Hepatocyte (in vitro differentiated cells): ENCODE data around the gene HLA-DOB. TPM values are rescaled to one million over a fixed set of nuclear protein-coding genes. Genes with fewer than 3 reads are reported as not detected.

Experiments
- DNase-seq: peaks from one replicate; pipeline ENCODE4 v3.0.0-alpha.2; 2016; ENCODE audit warnings: low spot score
- H2AFZ ChIP-seq: fragments of 200-600 bp; sonication (generic); 2 replicates; pipeline ENCODE4 v1.6.0; 2016; ENCODE audit warnings: antibody characterized with exemption, mild to moderate bottlenecking
- H3K27ac ChIP-seq: fragments of 200-600 bp; sonication (generic); 2 replicates; pipeline ENCODE4 v1.5.1; 2016; ENCODE audit warnings: mild to moderate bottlenecking
- H3K27me3 ChIP-seq: fragments of 200-600 bp; sonication (generic); 2 replicates; pipeline ENCODE4 v1.6.1; 2016
- H3K36me3 ChIP-seq: fragments of 200-600 bp; sonication (generic); replicated peaks from 2 replicates; pipeline ENCODE4 v1.5.1; 2016; ENCODE audit warnings: low read depth; ENCODE audit not compliant: insufficient read depth
- H3K4me1 ChIP-seq: fragments of 200-600 bp; sonication (generic); 2 replicates; pipeline ENCODE4 v1.5.1; 2016; ENCODE audit warnings: mild to moderate bottlenecking, moderate library complexity; ENCODE audit not compliant: insufficient read depth
- H3K4me2 ChIP-seq: fragments of 200-600 bp; sonication (generic); 2 replicates; pipeline ENCODE4 v1.6.0; 2016
- H3K4me3 ChIP-seq: fragments of 200-600 bp; sonication (generic); 2 replicates; pipeline ENCODE4 v1.5.1; 2016; ENCODE audit warnings: mild to moderate bottlenecking
- H3K79me2 ChIP-seq: fragments of 200-600 bp; sonication (generic); 2 replicates; pipeline ENCODE4 v1.6.0; 2017; ENCODE audit warnings: mild to moderate bottlenecking
- H3K9me2 ChIP-seq: fragments of 200-600 bp; sonication (generic); replicated peaks from 2 replicates; pipeline ENCODE4 v1.6.0; 2017; ENCODE audit warnings: mild to moderate bottlenecking; ENCODE audit not compliant: insufficient read depth
- H3K9me3 ChIP-seq: fragments of 200-600 bp; sonication (generic); 2 replicates; pipeline ENCODE4 v1.5.1; 2016; ENCODE audit warnings: low read depth, mild to moderate bottlenecking
- H4K20me1 ChIP-seq: fragments of 200-600 bp; sonication (generic); 2 replicates; pipeline ENCODE4 v1.6.0; 2016; ENCODE audit warnings: mild to moderate bottlenecking; ENCODE audit not compliant: insufficient read depth, poor library complexity, severe bottlenecking
- CTCF ChIP-seq: fragments of 200-600 bp; sonication (generic); IDR thresholded peaks from 2 replicates; pipeline ENCODE4 v1.5.1; 2016; ENCODE audit warnings: antibody characterized with exemption, mild to moderate bottlenecking; ENCODE audit not compliant: poor library complexity
- EZH2 ChIP-seq: fragments of 200-600 bp; sonication (generic); IDR thresholded peaks from 2 replicates; pipeline ENCODE4 v1.6.1; 2016; ENCODE audit warnings: antibody characterized with exemption, mild to moderate bottlenecking, borderline replicate concordance
- EZH2phosphoT487 ChIP-seq: fragments of 200-600 bp; sonication (generic); IDR thresholded peaks from one replicate; pipeline ENCODE4 v1.6.1; 2018; ENCODE audit warnings: antibody characterized with exemption, mild to moderate bottlenecking, low read depth, moderate library complexity; ENCODE audit not compliant: unreplicated experiment, severe bottlenecking
- whole genome bisulfite sequencing: methylation state at CpG from one replicate; pipeline ENCODE4 v1.1.6; 2016; ENCODE audit warnings: low lambda C conversion rate; ENCODE audit errors: missing lambda C conversion rate; 5-methylcytosine and 5-hydroxymethylcytosine counted together
- polyA plus RNA-seq: library from polyadenylated mRNA; unstranded; fragments of >200 nt; fragmentation: Nextera tagmentation; extraction: Ambion mirVana; gene quantifications from 2 replicates; pipeline ENCODE4 v1.2.1, GENCODE V29; 2016
- total RNA-seq: library from RNA; depleted of rRNA; stranded (reverse); fragments of >200 nt; gene quantifications from 2 replicates; pipeline ENCODE4 v1.2.3, GENCODE V29; 2014

HLA-DOB gene
- total and polyA plus RNA-seq, 2 experiments from 2014 or later = 0.94 TPM; not detected in 1

GRCh38 chr6:32774426-32774825 lies 42.4 kb downstream of the HLA-DOB start:
- Histone ChIP-seq H3K79me2 (no peaks in the 10 kb centered on the region), H3K27ac (no peak overlapping the region), H3K36me3 (no peaks in the 10 kb centered on the region), H2AFZ (no peak overlapping the region), H3K27me3 (no peaks in the 10 kb centered on the region), H3K9me3 (no peaks in the 10 kb centered on the region), H3K4me3 (no peak overlapping the region), H3K4me2 (no peak overlapping the region), H3K9me2 (no peaks in the 10 kb centered on the region), H4K20me1 (no peaks in the 10 kb centered on the region), H3K4me1 (peaks cover 8% of the 10 kb centered on the region)
- DNase-seq = no peak
- no peak for TF ChIP-seq EZH2
- no peak for TF ChIP-seq EZH2phosphoT487
- no peak for TF ChIP-seq CTCF
- WGBS = 63% methylated on average over 1 of the region's 1 CpG

- Histone ChIP-seq H3K9me3 (no peaks in the 10 kb centered on the region), H3K27me3 (no peaks in the 10 kb centered on the region), H4K20me1 (no peaks in the 10 kb centered on the region), H3K4me3 (no peak overlapping the region), H3K79me2 (no peaks in the 10 kb centered on the region), H3K27ac (no peak overlapping the region), H3K36me3 (no peaks in the 10 kb centered on the region), H2AFZ (no peak overlapping the region), H3K4me1 (peaks cover 8% of the 10 kb centered on the region), H3K9me2 (no peaks in the 10 kb centered on the region), H3K4me2 (no peak overlapping the region)
- no peak for DNase-seq
- no peak for TF ChIP-seq EZH2phosphoT487
- WGBS = 58% methylated on average over 1 of the region's 1 CpG
Observed at GRCh38 chr6:32772656-32773055, 44.1 kb downstream of the HLA-DOB start.

GRCh38 chr6:32764048-32764447 lies 52.8 kb downstream of the HLA-DOB start:
- Histone ChIP-seq H3K27me3 (peaks cover 6% of the 10 kb centered on the region), H3K79me2 (no peaks in the 10 kb centered on the region), H3K4me3 (no peak overlapping the region), H3K27ac (no peak overlapping the region), H3K4me1 (no peaks in the 10 kb centered on the region), H3K9me3 (no peaks in the 10 kb centered on the region), H3K9me2 (no peaks in the 10 kb centered on the region), H2AFZ (no peak overlapping the region), H3K36me3 (no peaks in the 10 kb centered on the region), H4K20me1 (no peaks in the 10 kb centered on the region), H3K4me2 (no peak overlapping the region)
- TF ChIP-seq EZH2phosphoT487 (no peak), EZH2 (no peak), CTCF (no peak)
- 44% methylated on average over 1 of the region's 1 CpG for WGBS
- DNase-seq = no peak

GRCh38 chr6:32763421-32763820 lies 53.4 kb downstream of the HLA-DOB start, which contains the start of gene HLA-DQB2:
Gene HLA-DQB2, minus strand, starts transcription at chr6:32763532. Its CDS starts 62 bp downstream, at chr6:32763470.
- H3K9me3 ChIP-seq = no peaks in the 10 kb centered on the region
- no peaks in the 10 kb centered on the region for H3K9me2 ChIP-seq
- no peak within 1 kb of the TSS for H3K4me3 ChIP-seq
- no peak for DNase-seq
- no peaks in the 10 kb centered on the region for H4K20me1 ChIP-seq
- H3K27ac ChIP-seq = no peak within 1 kb of the TSS
- no peak within 1 kb of the TSS for H2AFZ ChIP-seq
- no peak within 1 kb of the TSS for H3K4me2 ChIP-seq
- H3K4me1 ChIP-seq = no peaks in the 10 kb centered on the region
- TF ChIP-seq EZH2 = no peak
- no peak for TF ChIP-seq CTCF
- TF ChIP-seq EZH2phosphoT487 = no peak
- H3K36me3 ChIP-seq = no peaks in the 10 kb centered on the region
- H3K27me3 ChIP-seq = peaks cover 6% of the 10 kb centered on the region
- 40% methylated on average over 4 of the region's 4 CpGs for WGBS
- no peaks in the 10 kb centered on the region for H3K79me2 ChIP-seq

Other genes starting within 250 kb of the HLA-DOB start
- gene HLA-DRB1, start 227.2 kb downstream of the HLA-DOB start, total RNA-seq = 59.1 and 60.6 TPM in 2 replicates
- 72.9 and 77.2 TPM in 2 replicates for gene HLA-DRB1, start 227.2 kb downstream of the HLA-DOB start, polyA plus RNA-seq
- not detected in 2 replicates for gene HLA-DQA1, start 179.6 kb downstream of the HLA-DOB start, total RNA-seq
- not detected in 2 replicates for gene HLA-DQA1, start 179.6 kb downstream of the HLA-DOB start, polyA plus RNA-seq
- gene HLA-DQB1, start 150.3 kb downstream of the HLA-DOB start, total RNA-seq = 12.0 and 12.2 TPM in 2 replicates
- gene HLA-DQB1, start 150.3 kb downstream of the HLA-DOB start, polyA plus RNA-seq = 13.0 and 15.2 TPM in 2 replicates
- gene HLA-DQA2, start 75.6 kb downstream of the HLA-DOB start, total RNA-seq = not detected in 2 replicates
- gene HLA-DQA2, start 75.6 kb downstream of the HLA-DOB start, polyA plus RNA-seq = not detected in 2 replicates
- not detected in 2 replicates for gene HLA-DQB2, start 53.5 kb downstream of the HLA-DOB start, total RNA-seq
- gene HLA-DQB2, start 53.5 kb downstream of the HLA-DOB start, polyA plus RNA-seq = not detected in 2 replicates
- 5.9 and 11.7 TPM in 2 replicates for gene TAP2, start 21.7 kb upstream of the HLA-DOB start, total RNA-seq
- gene TAP2, start 21.7 kb upstream of the HLA-DOB start, polyA plus RNA-seq = 1.2 and 1.7 TPM in 2 replicates
- 19.1 and 25.7 TPM in 2 replicates for gene PSMB8, start 27.0 kb upstream of the HLA-DOB start, total RNA-seq
- 18.6 and 36.7 TPM in 2 replicates for gene PSMB8, start 27.0 kb upstream of the HLA-DOB start, polyA plus RNA-seq
- 13.7 and 15.2 TPM in 2 replicates for gene TAP1, start 36.7 kb upstream of the HLA-DOB start, total RNA-seq
- gene TAP1, start 36.7 kb upstream of the HLA-DOB start, polyA plus RNA-seq = 11.0 and 14.1 TPM in 2 replicates
- gene PSMB9, start 37.2 kb upstream of the HLA-DOB start, total RNA-seq = 1.3 TPM in 1 of 2 replicates, not detected in the other
- gene PSMB9, start 37.2 kb upstream of the HLA-DOB start, polyA plus RNA-seq = 3.1 and 3.3 TPM in 2 replicates
- gene HLA-DMB, start 124.0 kb upstream of the HLA-DOB start, total RNA-seq = 1.00 and 1.0 TPM in 2 replicates
- gene HLA-DMB, start 124.0 kb upstream of the HLA-DOB start, polyA plus RNA-seq = 1.7 TPM in 1 of 2 replicates, not detected in the other
- 9.0 and 9.5 TPM in 2 replicates for gene HLA-DMA, start 136.1 kb upstream of the HLA-DOB start, total RNA-seq
- 4.7 and 9.2 TPM in 2 replicates for gene HLA-DMA, start 136.1 kb upstream of the HLA-DOB start, polyA plus RNA-seq
- 132 and 133 TPM in 2 replicates for gene BRD2, start 151.6 kb upstream of the HLA-DOB start, total RNA-seq
- 106 and 118 TPM in 2 replicates for gene BRD2, start 151.6 kb upstream of the HLA-DOB start, polyA plus RNA-seq
- gene HLA-DOA, start 192.6 kb upstream of the HLA-DOB start, total RNA-seq = 1.4 and 2.0 TPM in 2 replicates
- gene HLA-DOA, start 192.6 kb upstream of the HLA-DOB start, polyA plus RNA-seq = 0.79 and 0.83 TPM in 2 replicates